A673 (cell line): Measurements from ENCODE around the gene TRIM46. TPM values are rescaled to one million over a fixed set of nuclear protein-coding genes. Genes with fewer than 3 reads are reported as not detected.
A peak's percentile ranks its signal among the peaks of the same experiment; 100 is the strongest.

ENCODE experiments used
- Bru-seq: library from RNA; stranded (reverse); fragments of 400-500 nt; gene quantifications from one replicate; lab custom pipeline; 2021; lab: Mats Ljungman, UMichigan
- BruChase-seq, 2 experiments: library from RNA; stranded (reverse); fragments of 400-500 nt; gene quantifications; one replicate each; lab custom pipeline; 2021; lab: Mats Ljungman, UMichigan
- BruUV-seq: library from RNA; stranded (reverse); fragments of 400-500 nt; replicated peaks from 2 replicates; lab custom pipeline; 2021; lab: Mats Ljungman, UMichigan
- CTCF ChIA-PET: fragments of 300-600 bp; sonication (Branson Sonifier 250); formaldehyde crosslinking; loops from one replicate; lab custom pipeline; 2022; ENCODE audit warnings: antibody characterized with exemption; lab: Charles Lee
- POLR2A ChIA-PET: fragments of 300-600 bp; sonication (Branson Sonifier 250); formaldehyde crosslinking; loops from one replicate; lab custom pipeline; 2022; ENCODE audit warnings: antibody characterized with exemption; ENCODE audit not compliant: low non-redundant PET; lab: Charles Lee
- DNase-seq: peaks from one replicate; pipeline ENCODE4 v3.0.0-alpha.2; 2015; ENCODE audit warnings: low spot score
- H3K27ac ChIP-seq: fragments of 200-600 bp; sonication (generic); 2 replicates; pipeline ENCODE4 v1.5.1; 2016; ENCODE audit warnings: mixed run types, low read depth, mild to moderate bottlenecking, mixed read lengths, antibody characterized with exemption, low read length; ENCODE audit not compliant: poor library complexity, severe bottlenecking
- H3K27me3 ChIP-seq: fragments of 200-600 bp; sonication (generic); replicated peaks from 2 replicates; pipeline ENCODE4 v1.6.1; 2017; ENCODE audit warnings: mixed run types, low read depth, mild to moderate bottlenecking, mixed read lengths, antibody characterized with exemption, low read length; ENCODE audit not compliant: insufficient read depth, poor library complexity
- H3K36me3 ChIP-seq: fragments of 200-600 bp; sonication (generic); 2 replicates; pipeline ENCODE4 v1.6.1; 2016; ENCODE audit warnings: mixed run types, mild to moderate bottlenecking, mixed read lengths, antibody characterized with exemption, low read length; ENCODE audit not compliant: insufficient read depth, poor library complexity, severe bottlenecking
- H3K4me1 ChIP-seq: fragments of 200-600 bp; sonication (generic); 2 replicates; pipeline ENCODE4 v1.6.1; 2017; ENCODE audit warnings: mixed run types, mild to moderate bottlenecking, mixed read lengths, antibody characterized with exemption, low read length; ENCODE audit not compliant: insufficient read depth, poor library complexity, severe bottlenecking
- H3K4me3 ChIP-seq: fragments of 200-600 bp; sonication (generic); 2 replicates; pipeline ENCODE4 v1.5.1; 2016; ENCODE audit warnings: low read depth, mixed run types, mild to moderate bottlenecking, mixed read lengths, low read length; ENCODE audit not compliant: poor library complexity, severe bottlenecking
- H3K9me3 ChIP-seq: fragments of 200-600 bp; sonication (generic); 2 replicates; pipeline ENCODE4 v1.6.1; 2016; ENCODE audit warnings: mixed run types, low read depth, mild to moderate bottlenecking, mixed read lengths, antibody characterized with exemption, low read length; ENCODE audit not compliant: poor library complexity, severe bottlenecking
- EZH2 ChIP-seq: fragments of 200-600 bp; sonication (generic); IDR thresholded peaks from 2 replicates; pipeline ENCODE4 v1.6.1; 2017; ENCODE audit warnings: borderline replicate concordance, low read depth, mild to moderate bottlenecking, mixed read lengths, antibody characterized with exemption, low read length; ENCODE audit not compliant: poor library complexity, severe bottlenecking
- intact Hi-C: fragments of 100-400 bp; cut with micrococcal nuclease; formaldehyde crosslinking; loops from one replicate; pipeline ENCODE4 v1.10.0; 2022; ENCODE audit not compliant: unreplicated experiment
- long read RNA-seq: library from polyadenylated mRNA; stranded (forward); transcript quantifications from one replicate; pipeline ENCODE4 v2.0.0, GENCODE V29; 2022
- total RNA-seq: library from RNA; stranded (reverse); gene quantifications from 2 replicates; pipeline ENCODE4 v1.2.3, GENCODE V29; 2021
- TF ChIP-seq, protein P1 (sequence below): fragments of 300-800, 200-600 bp; sonication (generic); conservative IDR thresholded peaks from 2 replicates; pipeline ENCODE4 v1.5.1; 2017; ENCODE audit warnings: low read depth, mild to moderate bottlenecking, antibody characterized with exemption, low read length, moderate library complexity, mixed read lengths

Gene TRIM46, protein sequence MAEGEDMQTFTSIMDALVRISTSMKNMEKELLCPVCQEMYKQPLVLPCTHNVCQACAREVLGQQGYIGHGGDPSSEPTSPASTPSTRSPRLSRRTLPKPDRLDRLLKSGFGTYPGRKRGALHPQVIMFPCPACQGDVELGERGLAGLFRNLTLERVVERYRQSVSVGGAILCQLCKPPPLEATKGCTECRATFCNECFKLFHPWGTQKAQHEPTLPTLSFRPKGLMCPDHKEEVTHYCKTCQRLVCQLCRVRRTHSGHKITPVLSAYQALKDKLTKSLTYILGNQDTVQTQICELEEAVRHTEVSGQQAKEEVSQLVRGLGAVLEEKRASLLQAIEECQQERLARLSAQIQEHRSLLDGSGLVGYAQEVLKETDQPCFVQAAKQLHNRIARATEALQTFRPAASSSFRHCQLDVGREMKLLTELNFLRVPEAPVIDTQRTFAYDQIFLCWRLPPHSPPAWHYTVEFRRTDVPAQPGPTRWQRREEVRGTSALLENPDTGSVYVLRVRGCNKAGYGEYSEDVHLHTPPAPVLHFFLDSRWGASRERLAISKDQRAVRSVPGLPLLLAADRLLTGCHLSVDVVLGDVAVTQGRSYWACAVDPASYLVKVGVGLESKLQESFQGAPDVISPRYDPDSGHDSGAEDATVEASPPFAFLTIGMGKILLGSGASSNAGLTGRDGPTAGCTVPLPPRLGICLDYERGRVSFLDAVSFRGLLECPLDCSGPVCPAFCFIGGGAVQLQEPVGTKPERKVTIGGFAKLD
- total RNA-seq (5.1 and 6.2 TPM in 2 replicates), Bru-seq, nascent RNA (percentile 39 among the genes with signal in this experiment), BruChase-seq, experiment 1, labeled RNA remaining after a 2-hour chase (percentile 50 among the genes with signal in this experiment), BruChase-seq, experiment 2, labeled RNA remaining after a 6-hour chase (percentile 54 among the genes with signal in this experiment)
- long read RNA-seq, partial matches to known transcripts, result 2 of 5 reads
- long read RNA-seq, other reads (novel, unspliced or antisense), result 3 of 5 reads

DNA sequence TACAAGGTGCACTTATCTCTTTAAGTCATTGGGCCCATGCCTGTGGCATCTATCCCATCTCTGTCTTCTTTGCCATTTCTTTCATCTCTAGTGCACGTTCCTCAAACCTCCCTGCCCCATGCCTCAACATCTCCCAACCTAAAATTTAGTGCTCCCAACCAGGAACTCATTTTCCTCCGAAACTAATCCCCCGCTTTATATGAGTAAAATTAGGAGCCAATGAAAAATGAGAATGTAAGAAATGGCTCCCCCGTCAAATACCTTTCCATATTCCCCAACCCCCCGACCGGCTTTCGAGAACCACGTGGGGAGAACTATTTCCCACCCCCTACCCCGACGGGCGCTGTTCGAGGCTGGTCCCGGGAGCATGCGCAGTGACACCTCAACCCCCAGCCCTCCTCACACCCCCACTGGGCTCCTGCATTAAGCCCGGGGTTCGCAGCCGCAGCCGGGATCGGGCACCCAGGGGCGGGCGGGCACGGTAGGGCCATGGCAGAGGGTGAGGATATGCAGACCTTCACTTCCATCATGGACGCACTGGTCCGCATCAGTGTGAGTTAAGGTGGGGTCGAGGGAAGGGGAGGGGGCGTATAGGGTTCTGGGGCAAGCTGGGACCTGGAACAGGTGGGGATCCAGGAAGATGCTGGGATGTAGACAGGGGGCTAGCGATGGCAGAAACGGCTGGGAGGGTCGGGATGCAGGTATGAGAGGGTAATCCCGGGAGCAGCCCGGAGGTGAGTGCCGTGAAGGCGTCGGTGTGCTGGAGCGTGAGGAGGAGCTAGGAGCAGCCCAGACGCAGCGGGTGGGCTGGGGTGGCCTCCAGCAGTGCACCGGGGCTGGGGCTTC is at the start of gene TRIM46:
Gene TRIM46, plus strand, starts transcription at position 372 of the 846 bp plus-strand sequence. Its CDS starts 118 bp downstream, at position 490.
- no peak for TF ChIP-seq EZH2
- TF ChIP-seq, protein P1, sequence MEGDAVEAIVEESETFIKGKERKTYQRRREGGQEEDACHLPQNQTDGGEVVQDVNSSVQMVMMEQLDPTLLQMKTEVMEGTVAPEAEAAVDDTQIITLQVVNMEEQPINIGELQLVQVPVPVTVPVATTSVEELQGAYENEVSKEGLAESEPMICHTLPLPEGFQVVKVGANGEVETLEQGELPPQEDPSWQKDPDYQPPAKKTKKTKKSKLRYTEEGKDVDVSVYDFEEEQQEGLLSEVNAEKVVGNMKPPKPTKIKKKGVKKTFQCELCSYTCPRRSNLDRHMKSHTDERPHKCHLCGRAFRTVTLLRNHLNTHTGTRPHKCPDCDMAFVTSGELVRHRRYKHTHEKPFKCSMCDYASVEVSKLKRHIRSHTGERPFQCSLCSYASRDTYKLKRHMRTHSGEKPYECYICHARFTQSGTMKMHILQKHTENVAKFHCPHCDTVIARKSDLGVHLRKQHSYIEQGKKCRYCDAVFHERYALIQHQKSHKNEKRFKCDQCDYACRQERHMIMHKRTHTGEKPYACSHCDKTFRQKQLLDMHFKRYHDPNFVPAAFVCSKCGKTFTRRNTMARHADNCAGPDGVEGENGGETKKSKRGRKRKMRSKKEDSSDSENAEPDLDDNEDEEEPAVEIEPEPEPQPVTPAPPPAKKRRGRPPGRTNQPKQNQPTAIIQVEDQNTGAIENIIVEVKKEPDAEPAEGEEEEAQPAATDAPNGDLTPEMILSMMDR, result peak; percentile 15; the same call in 1 of the 2 replicates
- intact Hi-C loops, result loop anchor here (10.0 kb wide), 2 partner anchors 151 to 421 kb away; partner anchors contain the start of gene RUSC1
- ChIA-PET POLR2A (no interaction called here), CTCF (interaction anchor here (0.6 to 3.9 kb wide), 9 partner anchors 20 to 189 kb away, joined by 3 to 45 read pairs (median 3); no protein-coding TSS in a partner anchor)
- H3K4me3 ChIP-seq, result peak within 1 kb of the TSS; percentile 86
- H3K4me1 ChIP-seq, result peaks cover 24% of the 10 kb centered on the region
- no peaks in the 10 kb centered on the region for H3K9me3 ChIP-seq
- peak; percentile 86 for DNase-seq
- BruUV-seq, result no TSS peak
- no peaks in the 10 kb centered on the region for H3K27me3 ChIP-seq
- peak within 1 kb of the TSS; percentile 90 for H3K27ac ChIP-seq
- H3K36me3 ChIP-seq, result peaks cover 11% of the 10 kb centered on the region

DNA sequence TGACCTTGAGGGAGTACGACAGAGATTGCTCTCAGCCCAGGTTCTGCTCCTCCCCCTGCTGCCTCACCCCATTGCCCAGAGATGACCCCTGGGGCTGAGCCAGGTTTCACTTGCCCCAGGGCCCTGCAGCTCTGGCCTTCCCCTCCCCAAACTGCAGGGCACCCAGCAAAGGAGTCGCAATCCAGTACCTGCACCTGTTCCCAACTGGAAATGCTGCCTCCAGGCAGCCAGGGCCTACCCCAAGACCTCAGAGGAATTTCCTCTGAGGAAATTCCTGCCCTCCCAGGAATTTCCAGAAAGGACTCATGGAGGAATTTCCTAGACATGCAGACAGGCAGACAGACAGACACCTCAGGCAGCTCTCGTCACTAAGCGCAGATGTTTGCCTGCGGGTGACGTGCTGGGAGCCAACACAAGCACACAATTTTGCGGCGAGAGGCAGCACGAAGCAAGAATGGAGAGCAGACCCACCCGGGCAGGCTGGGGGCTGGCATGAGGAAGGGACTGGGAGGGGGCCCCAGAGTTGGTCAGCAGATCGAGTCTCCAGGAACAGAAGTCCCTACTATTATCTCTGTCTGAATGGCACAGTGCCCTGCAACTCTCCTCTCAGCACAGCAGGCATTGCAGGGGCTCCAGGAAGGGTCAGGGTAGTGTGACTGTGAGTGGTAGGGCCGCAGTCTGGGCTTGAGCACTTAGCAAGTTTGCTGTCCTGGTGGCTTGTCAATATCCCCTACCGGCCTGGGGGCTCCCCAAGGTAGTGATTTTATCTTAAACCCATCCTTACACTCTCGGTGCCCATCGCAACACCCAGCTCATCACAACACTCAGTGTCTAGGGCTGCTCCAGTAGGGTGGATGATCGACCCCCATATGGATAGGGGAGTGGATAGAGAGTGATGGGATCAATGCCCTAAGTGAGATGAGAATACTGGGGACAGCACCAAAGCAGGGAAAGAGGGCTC is 48.9 kb upstream of the TRIM46 start:
- Histone ChIP-seq H3K36me3 (no peaks in the 10 kb centered on the region), H3K4me1 (peaks cover 30% of the 10 kb centered on the region), H3K27me3 (no peaks in the 10 kb centered on the region), H3K27ac (no peak overlapping the region), H3K9me3 (no peaks in the 10 kb centered on the region), H3K4me3 (no peak overlapping the region)
- ChIA-PET POLR2A (no interaction called here), CTCF (interaction anchor here (1.3 kb wide), 1 partner anchor 33 kb away, joined by 6 read pairs; no protein-coding TSS in a partner anchor)
- DNase-seq, result no peak
- TF ChIP-seq EZH2, result no peak
- TF ChIP-seq, protein P1, result no peak
- no TSS peak for BruUV-seq
- intact Hi-C loops, result loop anchor here (5.0 kb wide), 1 partner anchor 32 kb away; no protein-coding TSS in a partner anchor
